PC-9 (cell line): ENCODE measurements around the gene RMI2. TPM values are rescaled to one million over a fixed set of nuclear protein-coding genes. Genes with fewer than 3 reads are reported as not detected.
A peak's percentile ranks its signal among the peaks of the same experiment; 100 is the strongest.

ENCODE experiments used
- BruUV-seq: library from RNA; stranded (reverse); fragments of 400-500 nt; replicated peaks from 2 replicates; lab custom pipeline; 2021; lab: Mats Ljungman, UMichigan
- CTCF ChIA-PET: fragments of 300-600 bp; sonication (Branson Sonifier 250); formaldehyde crosslinking; loops from one replicate; lab custom pipeline; 2022; ENCODE audit warnings: antibody characterized with exemption; lab: Charles Lee
- POLR2A ChIA-PET: fragments of 300-600 bp; sonication (Branson Sonifier 250); formaldehyde crosslinking; loops from one replicate; lab custom pipeline; 2022; ENCODE audit warnings: antibody characterized with exemption; ENCODE audit not compliant: unreplicated experiment; lab: Charles Lee
- DNase-seq, 2 experiments: peaks; one replicate each; pipeline versions ENCODE4 v3.0.0 to v3.0.0-alpha.2; 2015 to 2022; ENCODE audit warnings: mixed read lengths in 1 of 2
- H2AFZ ChIP-seq: fragments of 200-600 bp; sonication (generic); 2 replicates; pipeline ENCODE4 v1.8.1; 2017; ENCODE audit warnings: antibody characterized with exemption
- H3F3A ChIP-seq: fragments of 200-600 bp; sonication (generic); 2 replicates; pipeline ENCODE4 v1.8.1; 2017; ENCODE audit warnings: antibody characterized with exemption, mild to moderate bottlenecking, low read depth; ENCODE audit not compliant: insufficient read depth
- H3K27ac ChIP-seq: fragments of 200-600 bp; sonication (generic); 2 replicates; pipeline ENCODE4 v1.6.1; 2016; ENCODE audit warnings: mixed run types
- H3K27me3 ChIP-seq: fragments of 200-600 bp; sonication (generic); 2 replicates; pipeline ENCODE4 v1.6.1; 2016; ENCODE audit warnings: low read depth, mixed run types; ENCODE audit not compliant: insufficient read depth
- H3K36me3 ChIP-seq: fragments of 200-600 bp; sonication (generic); 2 replicates; pipeline ENCODE4 v1.6.1; 2016; ENCODE audit warnings: low read depth, mixed run types
- H3K4me1 ChIP-seq: fragments of 200-600 bp; sonication (generic); replicated peaks from 2 replicates; pipeline ENCODE4 v1.6.1; 2016; ENCODE audit warnings: mixed run types; ENCODE audit not compliant: insufficient read depth
- H3K4me2 ChIP-seq: fragments of 200-600 bp; sonication (generic); 2 replicates; pipeline ENCODE4 v1.6.1; 2017; ENCODE audit warnings: mixed run types
- H3K4me3 ChIP-seq: fragments of 200-600 bp; sonication (generic); 2 replicates; pipeline ENCODE4 v1.6.1; 2016; ENCODE audit warnings: mixed run types
- H3K79me2 ChIP-seq: fragments of 200-600 bp; sonication (generic); 2 replicates; pipeline ENCODE4 v1.6.1; 2017; ENCODE audit warnings: low read depth, mixed run types
- H3K9me2 ChIP-seq: fragments of 200-600 bp; sonication (generic); 2 replicates; pipeline ENCODE4 v1.8.1; 2017; ENCODE audit warnings: mild to moderate bottlenecking; ENCODE audit not compliant: insufficient read depth
- H3K9me3 ChIP-seq: fragments of 200-600 bp; sonication (generic); 2 replicates; pipeline ENCODE4 v1.8.1; 2016; ENCODE audit warnings: low read depth; ENCODE audit not compliant: insufficient read depth
- H4K20me1 ChIP-seq: fragments of 200-600 bp; sonication (generic); 2 replicates; pipeline ENCODE4 v1.8.1; 2017; ENCODE audit not compliant: insufficient read depth
- CTCF ChIP-seq: fragments of 200-600 bp; sonication (generic); conservative IDR thresholded peaks from 2 replicates; pipeline ENCODE4 v1.6.1; 2017; ENCODE audit warnings: mixed run types, antibody characterized with exemption, mild to moderate bottlenecking, moderate library complexity
- EZH2 ChIP-seq: fragments of 200-600 bp; sonication (generic); IDR thresholded peaks from 2 replicates; pipeline ENCODE4 v1.8.0; 2017; ENCODE audit warnings: antibody characterized with exemption, low read depth
- intact Hi-C: fragments of 100-400 bp; cut with micrococcal nuclease; formaldehyde crosslinking; loops from one replicate; pipeline ENCODE4 v1.10.0; 2022; ENCODE audit not compliant: unreplicated experiment
- total RNA-seq: library from RNA; stranded (reverse); gene quantifications from 2 replicates; pipeline ENCODE4 v1.2.3, GENCODE V29; 2021

Gene RMI2
- total RNA-seq, 1 experiment from 2014 or later: 38.0 TPM

GRCh38 chr16:11356573-11357331, 11.5 kb downstream of the RMI2 start:
- Histone ChIP-seq H3K27ac (peak overlapping the region; percentile 81), H3K36me3 (no peaks in the 10 kb centered on the region), H3K27me3 (no peaks in the 10 kb centered on the region), H3K79me2 (0 out of 2 replicates have a peak, but pooled peaks cover 4% of the 10 kb centered on the region), H3K4me3 (0 out of 2 replicates have a peak overlapping the region, but pooled peaks have one; percentile 20), H3K9me2 (no peaks in the 10 kb centered on the region), H3F3A (peaks cover 46% of the 10 kb centered on the region), H3K4me1 (peaks cover 44% of the 10 kb centered on the region), H2AFZ (no peak overlapping the region), H3K9me3 (no peaks in the 10 kb centered on the region), H3K4me2 (peak overlapping the region; percentile 73), H4K20me1 (no peaks in the 10 kb centered on the region)
- CTCF ChIA-PET: interaction anchor here (0.6 to 0.9 kb wide), 6 partner anchors 11 to 392 kb away, joined by 3 to 15 read pairs (median 4); partner anchors contain the start of gene SOCS1
- intact Hi-C loops: loop anchor here (1.0 kb wide), 1 partner anchor 385 kb away; no protein-coding TSS in a partner anchor
- TF ChIP-seq CTCF (peak; percentile 49; the same call in 1 of the 2 replicates), EZH2 (no peak)
- BruUV-seq: no TSS peak
- peak in 1 of 2 experiments; percentile 48 for DNase-seq
- POLR2A ChIA-PET: interaction anchor here (0.6 kb wide), 1 partner anchor 386 kb away, joined by 4 read pairs; no protein-coding TSS in a partner anchor

GRCh38 chr16:11358531-11358930, 13.3 kb downstream of the RMI2 start:
- no TSS peak for BruUV-seq
- POLR2A ChIA-PET: interaction anchor here (0.5 to 1.1 kb wide), 3 partner anchors 102 to 673 kb away, joined by 3 to 9 read pairs (median 5); partner anchors contain the start of gene SOCS1
- H3F3A ChIP-seq: peaks cover 46% of the 10 kb centered on the region
- H4K20me1 ChIP-seq: no peaks in the 10 kb centered on the region
- no peaks in the 10 kb centered on the region for H3K36me3 ChIP-seq
- H3K9me3 ChIP-seq: no peaks in the 10 kb centered on the region
- H3K27me3 ChIP-seq: no peaks in the 10 kb centered on the region
- no peaks in the 10 kb centered on the region for H3K9me2 ChIP-seq
- TF ChIP-seq EZH2: no peak
- TF ChIP-seq CTCF: no peak
- CTCF ChIA-PET: interaction anchor here (0.6 to 1.6 kb wide), 2 partner anchors 103 to 270 kb away, joined by 3 to 10 read pairs; partner anchors contain the start of gene SOCS1
- H3K4me2 ChIP-seq: peak overlapping the region; percentile 73
- DNase-seq: no peak
- peaks cover 52% of the 10 kb centered on the region for H3K4me1 ChIP-seq
- no peak overlapping the region for H3K4me3 ChIP-seq
- H3K27ac ChIP-seq: peak overlapping the region; percentile 81
- no peak overlapping the region for H2AFZ ChIP-seq
- intact Hi-C loops: loop anchor here (2.0 kb wide), 1 partner anchor 158 kb away; no protein-coding TSS in a partner anchor
- 0 out of 2 replicates have a peak, but pooled peaks cover 4% of the 10 kb centered on the region for H3K79me2 ChIP-seq

- CTCF ChIA-PET: interaction anchor here (0.7 kb wide), 1 partner anchor 172 kb away, joined by 3 read pairs; no protein-coding TSS in a partner anchor
- POLR2A ChIA-PET: interaction anchor here (0.5 to 1.1 kb wide), 4 partner anchors 103 to 388 kb away, joined by 3 to 9 read pairs (median 4); partner anchors contain the start of gene SOCS1
These were observed 14.1 kb downstream of the RMI2 start for GRCh38 chr16:11359370-11359769.

More at GRCh38 chr16:11359370-11359769, 14.1 kb downstream of the RMI2 start:
- BruUV-seq: no TSS peak
- Histone ChIP-seq H4K20me1 (no peaks in the 10 kb centered on the region), H3K4me1 (peaks cover 52% of the 10 kb centered on the region), H3K79me2 (0 out of 2 replicates have a peak, but pooled peaks cover 4% of the 10 kb centered on the region), H3K36me3 (no peaks in the 10 kb centered on the region), H3K9me3 (no peaks in the 10 kb centered on the region), H3K4me2 (peak overlapping the region; percentile 73), H3K9me2 (no peaks in the 10 kb centered on the region), H3F3A (peaks cover 46% of the 10 kb centered on the region), H2AFZ (no peak overlapping the region), H3K27ac (peak overlapping the region; percentile 81), H3K27me3 (no peaks in the 10 kb centered on the region), H3K4me3 (no peak overlapping the region)
- intact Hi-C loops: loop anchor here (1.0 to 2.0 kb wide), 7 partner anchors 14 to 368 kb away; partner anchors contain the start of genes RMI2 and SOCS1
- TF ChIP-seq EZH2 (no peak), CTCF (no peak)
- DNase-seq: peak; percentile 95 to 99
